ENCODE measurements around the gene PLK5.

PLK5 gene

DNA sequence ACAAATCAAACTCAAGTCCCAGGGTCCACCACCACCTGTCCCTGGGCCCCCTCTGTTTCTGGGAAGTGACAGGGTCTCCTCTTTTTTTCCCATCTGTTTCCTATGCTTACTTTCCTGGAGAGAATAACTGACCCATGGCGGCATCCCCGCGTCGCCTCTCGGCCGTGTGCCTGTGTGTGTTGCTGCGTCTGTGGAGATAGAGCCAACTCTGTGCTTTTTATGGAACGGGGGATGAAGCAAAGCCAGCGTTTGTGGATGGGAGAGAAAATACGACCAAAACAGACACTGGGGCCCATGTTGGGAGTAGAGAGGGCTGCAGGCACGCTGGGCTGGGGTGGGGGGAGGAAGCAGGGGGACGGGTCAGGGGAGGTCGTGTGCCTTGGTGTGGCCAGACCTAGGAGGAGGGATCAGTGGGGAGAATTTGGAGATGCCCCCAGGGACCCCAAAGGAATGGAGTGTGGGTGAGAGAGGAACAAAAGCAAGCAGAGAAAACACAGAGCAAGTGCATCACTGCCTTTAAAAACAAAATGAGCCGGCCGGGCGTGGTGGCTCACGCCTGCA is 16.6 kb downstream of the PLK5 start:
- DNase-seq (ENCODE audit: low read depth) = no peak
- TF ChIP-seq, protein P1, sequence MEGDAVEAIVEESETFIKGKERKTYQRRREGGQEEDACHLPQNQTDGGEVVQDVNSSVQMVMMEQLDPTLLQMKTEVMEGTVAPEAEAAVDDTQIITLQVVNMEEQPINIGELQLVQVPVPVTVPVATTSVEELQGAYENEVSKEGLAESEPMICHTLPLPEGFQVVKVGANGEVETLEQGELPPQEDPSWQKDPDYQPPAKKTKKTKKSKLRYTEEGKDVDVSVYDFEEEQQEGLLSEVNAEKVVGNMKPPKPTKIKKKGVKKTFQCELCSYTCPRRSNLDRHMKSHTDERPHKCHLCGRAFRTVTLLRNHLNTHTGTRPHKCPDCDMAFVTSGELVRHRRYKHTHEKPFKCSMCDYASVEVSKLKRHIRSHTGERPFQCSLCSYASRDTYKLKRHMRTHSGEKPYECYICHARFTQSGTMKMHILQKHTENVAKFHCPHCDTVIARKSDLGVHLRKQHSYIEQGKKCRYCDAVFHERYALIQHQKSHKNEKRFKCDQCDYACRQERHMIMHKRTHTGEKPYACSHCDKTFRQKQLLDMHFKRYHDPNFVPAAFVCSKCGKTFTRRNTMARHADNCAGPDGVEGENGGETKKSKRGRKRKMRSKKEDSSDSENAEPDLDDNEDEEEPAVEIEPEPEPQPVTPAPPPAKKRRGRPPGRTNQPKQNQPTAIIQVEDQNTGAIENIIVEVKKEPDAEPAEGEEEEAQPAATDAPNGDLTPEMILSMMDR (IDR thresholded peaks at IDR 0.05; ENCODE audit: low read depth, low read length) = no peak
- TF ChIP-seq, protein P2, sequence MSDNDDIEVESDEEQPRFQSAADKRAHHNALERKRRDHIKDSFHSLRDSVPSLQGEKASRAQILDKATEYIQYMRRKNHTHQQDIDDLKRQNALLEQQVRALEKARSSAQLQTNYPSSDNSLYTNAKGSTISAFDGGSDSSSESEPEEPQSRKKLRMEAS (IDR thresholded peaks at IDR 0.05; ENCODE audit: low read depth, low read length) = no peak
- TF ChIP-seq POLR2A (IDR thresholded peaks at IDR 0.05; ENCODE audit: extremely low read depth, insufficient read length) (no peak), MYC (IDR thresholded peaks at IDR 0.05; ENCODE audit: low read depth, low read length) (no peak)
- H3K4me3 ChIP-seq (ENCODE audit: low read depth, low read length) = no peak overlapping the region

DNA sequence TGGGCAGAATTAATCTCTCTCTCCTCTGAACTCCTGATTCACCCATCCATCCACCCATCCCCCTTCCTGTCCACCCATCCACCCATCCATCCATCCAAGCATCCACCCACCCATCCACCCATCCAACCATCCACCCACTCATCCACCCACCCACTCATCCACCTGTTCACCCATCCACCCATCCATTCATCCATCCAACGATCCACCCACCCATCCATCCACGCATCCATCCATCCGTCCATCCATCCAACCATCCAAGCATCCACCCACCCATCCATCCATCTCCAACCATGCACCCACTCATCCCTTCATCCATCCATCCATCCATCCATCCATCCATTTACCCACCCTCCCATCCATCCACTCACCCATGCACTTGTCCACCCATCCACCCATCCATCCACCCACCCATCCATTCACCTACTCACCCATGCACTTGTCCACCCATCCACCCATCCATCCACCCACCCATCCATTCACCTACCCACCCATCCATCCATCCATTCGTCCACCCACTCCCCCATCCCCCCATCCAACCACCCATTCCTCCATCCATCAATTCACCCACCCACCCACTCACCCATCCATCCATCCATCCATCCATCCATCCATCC is 25.6 kb downstream of the PLK5 start:
- TF ChIP-seq POLR2A (IDR thresholded peaks at IDR 0.05; ENCODE audit: extremely low read depth, insufficient read length) (no peak), MYC (IDR thresholded peaks at IDR 0.05; ENCODE audit: low read depth, low read length) (no peak)
- TF ChIP-seq, protein P1 (IDR thresholded peaks at IDR 0.05; ENCODE audit: low read depth, low read length) = no peak
- TF ChIP-seq, protein P2 (IDR thresholded peaks at IDR 0.05; ENCODE audit: low read depth, low read length) = no peak
- DNase-seq (ENCODE audit: low read depth) = no peak
- no peak overlapping the region for H3K4me3 ChIP-seq (ENCODE audit: low read depth, low read length)

DNA sequence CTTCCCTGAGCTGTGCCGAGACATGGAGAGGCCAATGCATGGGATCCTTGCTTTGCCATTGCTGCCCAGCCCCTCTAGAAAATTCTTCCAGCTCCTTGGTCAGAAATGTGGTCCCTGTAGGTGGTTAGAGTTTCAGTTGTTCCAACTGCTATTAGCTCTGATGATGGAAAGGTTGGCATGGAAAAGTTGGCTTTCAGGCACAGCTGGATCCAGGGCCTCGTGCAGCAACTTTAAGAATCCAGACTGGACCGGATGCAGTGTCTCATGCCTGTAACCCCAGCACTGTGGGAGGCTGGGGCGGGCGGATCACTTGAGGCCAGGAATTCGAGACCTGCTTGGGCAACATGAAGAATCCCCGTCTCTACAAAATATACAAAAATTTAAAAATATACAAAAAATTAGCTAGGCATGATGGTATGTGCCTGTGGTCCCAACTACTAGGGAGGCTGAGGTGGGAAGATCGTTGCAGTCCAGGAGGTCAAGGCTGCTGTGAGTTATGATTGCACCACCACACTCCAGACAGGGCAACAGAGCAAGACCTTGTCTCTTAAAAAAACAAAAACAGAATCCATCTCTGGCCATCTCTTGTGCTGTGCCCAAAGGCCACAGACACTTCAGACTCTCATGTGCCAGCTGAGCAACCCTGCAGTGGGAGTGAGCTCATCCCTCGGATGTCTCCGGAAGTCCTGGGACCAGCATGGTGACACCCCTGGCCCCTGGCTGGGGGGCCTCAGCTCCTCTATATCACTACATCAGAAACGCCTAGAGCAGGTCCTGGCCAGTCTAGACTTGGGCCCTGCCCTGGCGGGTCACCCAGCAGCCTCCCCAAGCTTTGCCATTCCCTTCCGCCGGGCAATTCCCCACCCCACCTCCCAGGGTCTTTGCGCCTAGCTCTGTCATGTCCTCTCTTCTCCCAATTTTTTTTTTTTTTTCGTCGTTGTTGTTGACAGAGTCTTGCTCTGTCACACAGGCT is 27.5 kb downstream of the PLK5 start:
- TF ChIP-seq POLR2A (IDR thresholded peaks at IDR 0.05; ENCODE audit: extremely low read depth, insufficient read length) (no peak), MYC (IDR thresholded peaks at IDR 0.05; ENCODE audit: low read depth, low read length) (no peak)
- TF ChIP-seq, protein P1 (IDR thresholded peaks at IDR 0.05; ENCODE audit: low read depth, low read length) = no peak
- TF ChIP-seq, protein P2 (IDR thresholded peaks at IDR 0.05; ENCODE audit: low read depth, low read length) = no peak
- DNase-seq (ENCODE audit: low read depth) = no peak
- H3K4me3 ChIP-seq (ENCODE audit: low read depth, low read length) = no peak overlapping the region

DNA sequence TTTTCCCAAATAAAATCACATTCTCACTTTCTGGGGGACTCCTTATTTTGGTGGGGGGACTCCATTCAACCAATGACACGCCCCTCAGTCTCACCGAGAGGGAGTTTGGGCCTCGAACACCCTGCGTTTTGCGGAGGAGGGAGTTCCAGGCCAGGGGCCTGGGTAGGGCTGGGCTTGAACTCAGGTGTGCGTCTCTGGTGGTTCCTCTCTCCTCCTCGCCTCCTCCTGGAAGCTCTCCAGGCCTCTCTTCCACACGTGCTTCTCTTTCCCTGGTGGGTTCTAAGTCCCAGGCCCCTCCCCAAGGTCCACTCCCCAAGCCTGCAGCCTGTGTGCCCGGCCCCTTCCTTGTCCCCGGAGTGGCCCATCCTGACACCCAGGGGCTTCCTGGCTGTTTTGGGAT is 29.5 kb downstream of the PLK5 start:
- DNase-seq (ENCODE audit: low read depth) = no peak
- H3K4me3 ChIP-seq (ENCODE audit: low read depth, low read length) = no peak overlapping the region
- TF ChIP-seq, protein P2 (IDR thresholded peaks at IDR 0.05; ENCODE audit: low read depth, low read length) = no peak
- TF ChIP-seq, protein P1 (IDR thresholded peaks at IDR 0.05; ENCODE audit: low read depth, low read length) = no peak
- TF ChIP-seq MYC (IDR thresholded peaks at IDR 0.05; ENCODE audit: low read depth, low read length) (no peak), POLR2A (IDR thresholded peaks at IDR 0.05; ENCODE audit: extremely low read depth, insufficient read length) (no peak)

DNA sequence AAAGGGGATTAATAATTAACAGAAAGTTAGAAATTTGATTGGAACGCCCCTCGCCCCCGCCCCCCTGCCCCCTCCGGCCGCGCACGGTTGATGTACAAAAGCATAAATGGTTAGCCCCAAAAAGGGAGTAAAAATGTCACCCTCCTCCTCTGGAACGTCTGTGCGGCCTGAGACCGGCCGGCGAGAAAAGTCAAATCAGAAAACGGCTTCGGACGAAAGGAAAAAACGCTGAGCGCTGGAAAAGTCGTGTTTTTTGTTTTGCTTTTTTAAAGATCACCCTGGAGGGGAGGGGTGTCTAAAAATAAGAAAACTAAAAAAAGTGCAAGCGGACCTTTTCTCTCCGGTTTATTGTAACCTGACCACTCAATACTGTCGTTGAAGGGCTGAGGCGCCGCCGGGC is 31.1 kb downstream of the PLK5 start:
- H3K4me3 ChIP-seq (ENCODE audit: low read depth, low read length) = no peak overlapping the region
- no peak for DNase-seq (ENCODE audit: low read depth)
- TF ChIP-seq, protein P2 (IDR thresholded peaks at IDR 0.05; ENCODE audit: low read depth, low read length) = no peak
- TF ChIP-seq POLR2A (IDR thresholded peaks at IDR 0.05; ENCODE audit: extremely low read depth, insufficient read length) = no peak
- no peak for TF ChIP-seq MYC (IDR thresholded peaks at IDR 0.05; ENCODE audit: low read depth, low read length)
- TF ChIP-seq, protein P1 (IDR thresholded peaks at IDR 0.05; ENCODE audit: low read depth, low read length) = no peak

All from NB4 (cell line).